ENCODE measurements around the gene B3GALT6. TPM values are rescaled to one million over a fixed set of nuclear protein-coding genes. Genes with fewer than 3 reads are reported as not detected.

The B3GALT6 gene
- polyA plus RNA-seq, 3 donors, result 1.9 to 8.8 (median 7.2) TPM

DNA sequence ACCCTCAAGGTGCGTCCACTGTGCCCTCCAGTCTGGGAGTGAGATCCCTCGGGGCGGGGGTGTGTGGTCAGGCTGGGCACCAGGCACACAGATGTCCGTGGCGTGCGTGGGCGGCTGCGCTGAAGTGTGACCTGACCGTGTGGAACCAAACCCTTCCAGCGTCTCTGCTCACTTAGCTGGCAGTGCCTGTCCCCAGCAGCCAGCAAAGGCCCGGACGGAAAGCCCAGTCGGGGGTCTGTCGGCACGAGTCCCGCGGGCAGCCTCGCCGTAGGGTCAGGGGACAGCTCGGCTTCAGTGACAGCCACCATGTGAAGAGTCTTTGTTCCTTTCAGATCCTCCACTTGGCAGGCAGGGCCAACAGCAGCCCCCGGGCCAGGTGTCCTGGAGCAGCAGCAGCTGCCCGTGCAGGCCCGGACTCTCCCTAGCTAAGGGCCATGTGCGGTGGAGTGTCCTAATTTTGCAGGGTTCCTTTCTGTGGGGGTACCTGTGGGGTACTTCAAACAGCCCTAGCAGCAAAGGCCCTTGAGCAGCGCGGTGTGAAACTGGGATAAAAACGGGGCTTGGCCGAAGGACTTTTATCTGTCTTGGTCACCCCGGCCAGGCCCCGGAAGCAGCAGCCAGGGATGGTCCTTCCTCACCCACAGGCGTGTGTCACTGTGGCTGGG is 46.8 kb upstream of the B3GALT6 start:
- no peak for DNase-seq
- no peak overlapping the region for H3K4me2 ChIP-seq (replicated peaks; ENCODE audit: extremely low read depth, low read length, poor library complexity, severe bottlenecking)
- WGBS (ENCODE audit: insufficient coverage), result 94% methylated on average over 27 of the region's 31 CpGs
- intact Hi-C loops (cut with micrococcal nuclease), result no loop called here
- H3K9me3 Mint-ChIP-seq, result peaks cover 0 to 2% (median 0%) of the 10 kb centered on the region in 7 donors
- peaks cover 2 to 10% of the 10 kb centered on the region in 2 donors for H3K4me1 ChIP-seq (ENCODE audit: control insufficient read depth in 1 of 2, insufficient read depth in 2 of 2, low read length in 2 of 2)
- H3K79me2 ChIP-seq (ENCODE audit: insufficient read depth, low read length), result no peaks in the 10 kb centered on the region
- no peaks in the 10 kb centered on the region for H3K9me3 ChIP-seq (replicated peaks in 1 of 2; ENCODE audit: control insufficient read depth in 1 of 2, insufficient read depth in 1 of 2, low read length in 2 of 2)
- H3K27ac Mint-ChIP-seq, result no peak overlapping the region
- TF ChIP-seq, protein P1, sequence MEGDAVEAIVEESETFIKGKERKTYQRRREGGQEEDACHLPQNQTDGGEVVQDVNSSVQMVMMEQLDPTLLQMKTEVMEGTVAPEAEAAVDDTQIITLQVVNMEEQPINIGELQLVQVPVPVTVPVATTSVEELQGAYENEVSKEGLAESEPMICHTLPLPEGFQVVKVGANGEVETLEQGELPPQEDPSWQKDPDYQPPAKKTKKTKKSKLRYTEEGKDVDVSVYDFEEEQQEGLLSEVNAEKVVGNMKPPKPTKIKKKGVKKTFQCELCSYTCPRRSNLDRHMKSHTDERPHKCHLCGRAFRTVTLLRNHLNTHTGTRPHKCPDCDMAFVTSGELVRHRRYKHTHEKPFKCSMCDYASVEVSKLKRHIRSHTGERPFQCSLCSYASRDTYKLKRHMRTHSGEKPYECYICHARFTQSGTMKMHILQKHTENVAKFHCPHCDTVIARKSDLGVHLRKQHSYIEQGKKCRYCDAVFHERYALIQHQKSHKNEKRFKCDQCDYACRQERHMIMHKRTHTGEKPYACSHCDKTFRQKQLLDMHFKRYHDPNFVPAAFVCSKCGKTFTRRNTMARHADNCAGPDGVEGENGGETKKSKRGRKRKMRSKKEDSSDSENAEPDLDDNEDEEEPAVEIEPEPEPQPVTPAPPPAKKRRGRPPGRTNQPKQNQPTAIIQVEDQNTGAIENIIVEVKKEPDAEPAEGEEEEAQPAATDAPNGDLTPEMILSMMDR (IDR thresholded peaks at IDR 0.05), result no peak
- no peaks in the 10 kb centered on the region for H4K20me1 ChIP-seq (ENCODE audit: insufficient read depth, low read length)
- no peaks in the 10 kb centered on the region for H3K36me3 ChIP-seq (replicated peaks in 1 of 2; ENCODE audit: control insufficient read depth in 1 of 2, insufficient read depth in 2 of 2, low read length in 2 of 2)
- H3K27me3 Mint-ChIP-seq (ENCODE audit: low read depth in 3 of 3), result peaks cover 2 to 11% (median 3%) of the 10 kb centered on the region in 3 donors
- H3K36me3 Mint-ChIP-seq, result no peaks in the 10 kb centered on the region
- H2AFZ ChIP-seq (ENCODE audit: insufficient read depth, low read depth, low read length, poor library complexity, severe bottlenecking), result no peak overlapping the region
- no peaks in the 10 kb centered on the region for H3K27me3 ChIP-seq (ENCODE audit: control insufficient read depth in 2 of 2, insufficient read depth in 2 of 2, low read length in 2 of 2)
- peaks cover 9% of the 10 kb centered on the region for H3K4me1 Mint-ChIP-seq
- no peak overlapping the region for H3K9ac ChIP-seq (ENCODE audit: insufficient read depth, low read length, poor library complexity, severe bottlenecking)
- no peak overlapping the region for H3K4me3 ChIP-seq (replicated peaks in 1 of 3; ENCODE audit: low read depth in 2 of 3, low read length in 3 of 3)
- H3K27ac ChIP-seq (ENCODE audit: low read depth in 1 of 2, low read length in 2 of 2), result no peak overlapping the region
- no peak overlapping the region for H3K4me3 Mint-ChIP-seq

DNA sequence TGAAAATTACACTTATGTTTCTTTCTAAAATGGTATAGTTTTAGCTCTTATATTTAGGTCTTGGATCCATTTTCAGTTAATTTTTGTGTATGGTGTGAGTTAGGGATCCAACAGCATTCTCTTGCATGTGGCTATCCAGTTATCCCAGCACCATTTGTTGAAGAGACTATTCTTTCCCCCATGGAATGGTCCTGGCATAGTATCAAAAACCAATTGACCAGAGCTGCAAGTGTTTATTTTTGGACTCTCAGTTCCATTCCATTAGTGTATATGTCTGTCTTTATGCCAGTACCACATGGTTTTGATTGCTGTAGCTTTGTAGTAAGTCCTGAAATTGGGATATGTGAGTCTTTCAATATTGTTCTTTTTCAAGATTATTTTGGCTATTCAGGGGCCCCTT is 44.1 kb upstream of the B3GALT6 start:
- Histone ChIP-seq H3K9me3 (replicated peaks in 1 of 2; ENCODE audit: control insufficient read depth in 1 of 2, insufficient read depth in 1 of 2, low read length in 2 of 2) (peaks cover 0 to 7% of the 10 kb centered on the region in 2 donors), H3K27me3 (ENCODE audit: control insufficient read depth in 2 of 2, insufficient read depth in 2 of 2, low read length in 2 of 2) (no peaks in the 10 kb centered on the region), H3K9ac (ENCODE audit: insufficient read depth, low read length, poor library complexity, severe bottlenecking) (no peak overlapping the region), H3K4me3 (replicated peaks in 1 of 3; ENCODE audit: low read depth in 2 of 3, low read length in 3 of 3) (no peak overlapping the region), H2AFZ (ENCODE audit: insufficient read depth, low read depth, low read length, poor library complexity, severe bottlenecking) (no peak overlapping the region), H3K79me2 (ENCODE audit: insufficient read depth, low read length) (no peaks in the 10 kb centered on the region), H3K36me3 (replicated peaks in 1 of 2; ENCODE audit: control insufficient read depth in 1 of 2, insufficient read depth in 2 of 2, low read length in 2 of 2) (no peaks in the 10 kb centered on the region), H4K20me1 (ENCODE audit: insufficient read depth, low read length) (no peaks in the 10 kb centered on the region), H3K4me2 (replicated peaks; ENCODE audit: extremely low read depth, low read length, poor library complexity, severe bottlenecking) (no peak overlapping the region), H3K27ac (ENCODE audit: low read depth in 1 of 2, low read length in 2 of 2) (no peak overlapping the region), H3K4me1 (ENCODE audit: control insufficient read depth in 1 of 2, insufficient read depth in 2 of 2, low read length in 2 of 2) (peaks cover under 1 to 10% of the 10 kb centered on the region in 2 donors)
- Mint-ChIP-seq H3K36me3 (no peaks in the 10 kb centered on the region), H3K4me1 (peaks cover 9% of the 10 kb centered on the region), H3K27ac (no peak overlapping the region), H3K4me3 (no peak overlapping the region), H3K27me3 (ENCODE audit: low read depth in 3 of 3) (peaks cover 3 to 8% (median 3%) of the 10 kb centered on the region in 3 donors), H3K9me3 (peaks cover 4 to 11% (median 6%) of the 10 kb centered on the region in 7 donors)
- TF ChIP-seq, protein P1 (IDR thresholded peaks at IDR 0.05), result no peak
- no peak for DNase-seq
- intact Hi-C loops (cut with micrococcal nuclease), result no loop called here

All from CD14-positive monocyte (primary cell).